Vagina (tissue), 2 donors: ENCODE data around the gene LILRA2.

Experiments
- POLR2AphosphoS5 ChIP-seq, 2 donors: sonication (generic); formaldehyde crosslinking; IDR thresholded peaks; one replicate each; pipeline ENCODE4 v1.9.0; 2017; ENCODE audit warnings: antibody characterized with exemption in 2 of 2, mild to moderate bottlenecking in 2 of 2, low read depth in 1 of 2; ENCODE audit not compliant: insufficient read depth in 1 of 2
- TF ChIP-seq, protein P1 (sequence below), 3 experiments: fragments of 450-650 bp in 2 of 3; fragments of 200-600 bp in 1 of 3; sonication (generic) in 1 of 3; IDR thresholded peaks; one replicate each; pipeline ENCODE4 v1.5.1; 2017 to 2019; ENCODE audit warnings: antibody characterized with exemption in 3 of 3, mild to moderate bottlenecking in 2 of 3, moderate library complexity in 2 of 3

DNA sequence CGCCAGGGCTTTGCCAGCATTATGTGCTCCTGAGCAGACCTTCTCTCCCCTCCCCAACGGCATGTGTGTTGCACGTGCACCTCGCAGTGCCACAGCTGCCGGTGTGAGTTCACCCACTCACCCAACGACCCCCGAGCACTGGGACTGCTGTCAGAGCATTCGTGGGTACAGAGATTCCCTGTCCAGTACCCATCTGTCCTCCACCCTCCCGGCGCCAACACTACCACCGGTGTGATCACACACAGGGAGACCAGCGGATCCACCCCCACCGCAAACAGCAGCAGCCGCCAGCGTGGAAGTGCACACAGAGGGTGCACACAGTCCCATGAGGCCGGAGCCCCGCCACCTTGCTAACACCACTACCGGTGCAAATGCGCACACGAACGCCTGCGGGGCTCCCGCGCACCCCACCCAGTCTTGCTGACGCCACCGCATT is 35.8 kb downstream of the LILRA2 start:
- TF ChIP-seq, protein P1, sequence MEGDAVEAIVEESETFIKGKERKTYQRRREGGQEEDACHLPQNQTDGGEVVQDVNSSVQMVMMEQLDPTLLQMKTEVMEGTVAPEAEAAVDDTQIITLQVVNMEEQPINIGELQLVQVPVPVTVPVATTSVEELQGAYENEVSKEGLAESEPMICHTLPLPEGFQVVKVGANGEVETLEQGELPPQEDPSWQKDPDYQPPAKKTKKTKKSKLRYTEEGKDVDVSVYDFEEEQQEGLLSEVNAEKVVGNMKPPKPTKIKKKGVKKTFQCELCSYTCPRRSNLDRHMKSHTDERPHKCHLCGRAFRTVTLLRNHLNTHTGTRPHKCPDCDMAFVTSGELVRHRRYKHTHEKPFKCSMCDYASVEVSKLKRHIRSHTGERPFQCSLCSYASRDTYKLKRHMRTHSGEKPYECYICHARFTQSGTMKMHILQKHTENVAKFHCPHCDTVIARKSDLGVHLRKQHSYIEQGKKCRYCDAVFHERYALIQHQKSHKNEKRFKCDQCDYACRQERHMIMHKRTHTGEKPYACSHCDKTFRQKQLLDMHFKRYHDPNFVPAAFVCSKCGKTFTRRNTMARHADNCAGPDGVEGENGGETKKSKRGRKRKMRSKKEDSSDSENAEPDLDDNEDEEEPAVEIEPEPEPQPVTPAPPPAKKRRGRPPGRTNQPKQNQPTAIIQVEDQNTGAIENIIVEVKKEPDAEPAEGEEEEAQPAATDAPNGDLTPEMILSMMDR (IDR thresholded peaks at IDR 0.05): no peak
- TF ChIP-seq POLR2AphosphoS5 (IDR thresholded peaks at IDR 0.05; ENCODE audit: insufficient read depth in 1 of 2, low read depth in 1 of 2): no peak
